ENCODE results near the gene KRTAP29-1.
"Not testable (repeated sequence)": the region's sequence is repeated elsewhere in the genome, so short reads cannot be mapped to it uniquely, and the experiment has no call there.

The KRTAP29-1 gene

DNA sequence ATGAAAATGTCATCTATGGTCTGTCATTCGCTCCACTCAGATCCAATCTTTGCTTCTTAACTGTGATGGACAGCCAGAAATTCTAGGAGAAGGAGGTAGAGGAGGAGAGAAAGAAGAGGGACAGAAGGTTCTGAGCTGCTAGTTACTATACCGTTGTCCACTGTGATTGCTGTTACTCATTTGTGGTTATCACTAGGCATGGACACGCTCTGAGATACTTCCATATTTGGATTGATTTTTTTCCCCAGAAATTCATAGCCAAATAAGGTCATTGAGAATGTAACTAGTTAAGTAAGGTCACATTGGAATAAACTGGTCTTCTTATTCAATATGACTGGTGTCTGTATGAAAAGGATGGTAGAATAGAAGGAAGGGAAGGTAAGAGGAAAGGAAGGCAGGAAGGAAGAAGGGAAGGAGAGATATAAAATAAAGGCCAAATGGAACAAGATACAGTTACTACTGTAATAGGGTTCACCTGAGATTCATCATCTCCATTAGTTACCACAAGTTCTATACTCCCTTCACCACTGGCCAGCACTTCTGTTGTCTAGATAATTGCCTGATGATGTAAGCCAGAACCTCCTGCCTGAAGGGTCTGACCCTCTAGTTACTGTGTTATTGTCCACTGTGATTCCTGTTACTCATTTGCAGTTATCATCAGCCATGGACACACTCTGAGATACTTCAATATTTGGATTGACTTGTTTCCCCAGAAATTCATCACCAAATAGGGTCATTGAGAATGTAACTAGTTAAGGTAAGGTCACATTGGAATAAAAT, 24.3 kb downstream of the KRTAP29-1 start:
- H3K27me3 ChIP-seq (ENCODE audit: control insufficient read depth, low read length), result peaks cover 27% of the 10 kb centered on the region
- no peaks in the 10 kb centered on the region for H3F3A ChIP-seq (ENCODE audit: control insufficient read depth, insufficient read depth)
- H3K9me3 ChIP-seq (ENCODE audit: control insufficient read depth, insufficient read depth, low read length), result no peaks in the 10 kb centered on the region
- no peak overlapping the region for H3K4me2 ChIP-seq (ENCODE audit: low read length)
- no peaks in the 10 kb centered on the region for H3K79me2 ChIP-seq (ENCODE audit: control insufficient read depth, low read length)
- H4K20me1 ChIP-seq (ENCODE audit: control insufficient read depth, insufficient read depth, low read depth, low read length), result no peaks in the 10 kb centered on the region
- no peaks in the 10 kb centered on the region for H3K36me3 ChIP-seq (ENCODE audit: control insufficient read depth, low read length)
- H3K4me3 ChIP-seq (ENCODE audit: low read length), result no peak overlapping the region
- TF ChIP-seq EZH2phosphoT487 (IDR thresholded peaks at IDR 0.05; ENCODE audit: borderline replicate concordance, low read length) (no peak), CTCF (IDR thresholded peaks at IDR 0.05; ENCODE audit: low read depth, low read length, poor library complexity, severe bottlenecking) (no peak)
- no peak overlapping the region for H3K27ac ChIP-seq (ENCODE audit: low read depth, low read length)
- no peaks in the 10 kb centered on the region for H3K9me2 ChIP-seq (replicated peaks; ENCODE audit: control insufficient read depth, low read length)
- no peaks in the 10 kb centered on the region for H3K4me1 ChIP-seq (ENCODE audit: control insufficient read depth, low read length)

- not testable (repeated sequence) for H3K27ac ChIP-seq (ENCODE audit: low read depth, low read length); H3K79me2 ChIP-seq (ENCODE audit: control insufficient read depth, low read length); H3K9me3 ChIP-seq (ENCODE audit: control insufficient read depth, insufficient read depth, low read length); H3K9me2 ChIP-seq (replicated peaks; ENCODE audit: control insufficient read depth, low read length); H3K4me3 ChIP-seq (ENCODE audit: low read length); H3K4me2 ChIP-seq (ENCODE audit: low read length); H3K36me3 ChIP-seq (ENCODE audit: control insufficient read depth, low read length); H3F3A ChIP-seq (ENCODE audit: control insufficient read depth, insufficient read depth); H4K20me1 ChIP-seq (ENCODE audit: control insufficient read depth, insufficient read depth, low read depth, low read length); H3K4me1 ChIP-seq (ENCODE audit: control insufficient read depth, low read length)
- H3K27me3 ChIP-seq (ENCODE audit: control insufficient read depth, low read length), result peaks cover 31% of the 10 kb centered on the region
These were observed 26.9 kb downstream of the KRTAP29-1 start, which contains the start of gene KRTAP9-7 for GRCh38 chr17:41275648-41276190. Gene KRTAP9-7, plus strand, starts transcription at chr17:41275698. Its CDS starts 0 bp downstream, at chr17:41275698.

DNA sequence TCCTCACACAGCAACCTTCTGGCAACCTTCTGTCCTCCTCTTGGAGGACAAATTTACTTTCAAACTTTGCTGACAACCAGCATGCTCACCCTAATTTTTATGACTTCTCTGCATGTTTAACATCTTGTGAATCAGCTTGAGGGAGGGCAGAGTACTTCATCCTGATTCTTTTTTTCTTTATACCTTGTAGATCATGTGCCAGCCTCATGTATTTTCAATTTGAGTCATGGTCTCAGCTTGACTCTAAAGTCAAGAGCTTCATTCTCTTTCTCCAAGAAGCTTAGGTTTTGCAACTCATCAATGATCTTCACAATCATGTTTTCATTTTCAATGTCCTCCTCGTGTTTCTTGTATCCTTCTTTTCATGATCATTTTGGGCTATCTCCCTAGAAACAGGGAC, 30.8 kb downstream of the KRTAP29-1 start:
- Histone ChIP-seq H3K4me3 (ENCODE audit: low read length) (no peak overlapping the region), H3K36me3 (ENCODE audit: control insufficient read depth, low read length) (no peaks in the 10 kb centered on the region), H3F3A (ENCODE audit: control insufficient read depth, insufficient read depth) (no peaks in the 10 kb centered on the region), H4K20me1 (ENCODE audit: control insufficient read depth, insufficient read depth, low read depth, low read length) (no peaks in the 10 kb centered on the region), H3K27me3 (ENCODE audit: control insufficient read depth, low read length) (peaks cover 34% of the 10 kb centered on the region), H3K9me2 (replicated peaks; ENCODE audit: control insufficient read depth, low read length) (no peaks in the 10 kb centered on the region), H3K9me3 (ENCODE audit: control insufficient read depth, insufficient read depth, low read length) (no peaks in the 10 kb centered on the region), H3K4me2 (ENCODE audit: low read length) (no peak overlapping the region), H3K4me1 (ENCODE audit: control insufficient read depth, low read length) (no peaks in the 10 kb centered on the region), H3K27ac (ENCODE audit: low read depth, low read length) (no peak overlapping the region), H3K79me2 (ENCODE audit: control insufficient read depth, low read length) (no peaks in the 10 kb centered on the region)
- no peak for TF ChIP-seq EZH2phosphoT487 (IDR thresholded peaks at IDR 0.05; ENCODE audit: borderline replicate concordance, low read length)
- TF ChIP-seq CTCF (IDR thresholded peaks at IDR 0.05; ENCODE audit: low read depth, low read length, poor library complexity, severe bottlenecking), result no peak

- H3K9me3 ChIP-seq (ENCODE audit: control insufficient read depth, insufficient read depth, low read length); H3K4me2 ChIP-seq (ENCODE audit: low read length); H3K9me2 ChIP-seq (replicated peaks; ENCODE audit: control insufficient read depth, low read length); H3F3A ChIP-seq (ENCODE audit: control insufficient read depth, insufficient read depth); H3K4me1 ChIP-seq (ENCODE audit: control insufficient read depth, low read length); H3K79me2 ChIP-seq (ENCODE audit: control insufficient read depth, low read length); H3K36me3 ChIP-seq (ENCODE audit: control insufficient read depth, low read length); H3K4me3 ChIP-seq (ENCODE audit: low read length); H3K27ac ChIP-seq (ENCODE audit: low read depth, low read length); H4K20me1 ChIP-seq (ENCODE audit: control insufficient read depth, insufficient read depth, low read depth, low read length): not testable (repeated sequence)
- peaks cover 33% of the 10 kb centered on the region for H3K27me3 ChIP-seq (ENCODE audit: control insufficient read depth, low read length)
These were observed 31.3 kb downstream of the KRTAP29-1 start for GRCh38 chr17:41271323-41271722.

Data from DOHH2 (cell line).